Transverse colon (tissue), 4 donors: Measurements from ENCODE around the gene EML4. TPM values are rescaled to one million over a fixed set of nuclear protein-coding genes. Genes with fewer than 3 reads are reported as not detected.

Experiments used
- DNase-seq: peaks from one replicate; pipeline ENCODE4 v3.0.0-alpha.2; 2019
- H3K27ac ChIP-seq, 4 donors: fragments of 200-600 bp; sonication (generic); 2 replicates each; pipeline ENCODE4 v1.5.1; 2016 to 2018; ENCODE audit warnings: inconsistent platforms in 4 of 4
- H3K27me3 ChIP-seq: fragments of 200-600 bp; sonication (generic); 2 replicates; pipeline ENCODE4 v1.5.1; 2017; ENCODE audit warnings: inconsistent platforms
- H3K36me3 ChIP-seq, 4 donors: fragments of 200-600 bp; sonication (generic); 2 replicates each; pipeline ENCODE4 v1.5.1; 2017 to 2019; ENCODE audit warnings: inconsistent platforms in 4 of 4
- H3K4me1 ChIP-seq, 4 donors: fragments of 200-600 bp; sonication (generic); 2 replicates each; pipeline ENCODE4 v1.5.1; 2017 to 2020; ENCODE audit warnings: inconsistent platforms in 4 of 4
- H3K4me3 ChIP-seq, 4 donors: fragments of 200-600 bp; sonication (generic); 1 replicate in 1 of 4; 2 replicates in 3 of 4; pipeline versions ENCODE4 v1.5.1 to v1.6.1; 2017 to 2019; ENCODE audit warnings: inconsistent platforms in 4 of 4
- H3K9me3 ChIP-seq, 2 donors: fragments of 200-600 bp; sonication (generic); 2 replicates each; pipeline ENCODE4 v1.5.1; 2017 to 2019; ENCODE audit warnings: inconsistent platforms in 2 of 2
- EP300 ChIP-seq: sonication (generic); formaldehyde crosslinking; IDR thresholded peaks from one replicate; pipeline ENCODE4 v1.6.1; 2017; ENCODE audit warnings: antibody characterized with exemption, low read depth
- POLR2A ChIP-seq: fragments of 450-650 bp; IDR thresholded peaks from one replicate; pipeline ENCODE4 v1.6.1; 2016; ENCODE audit warnings: antibody characterized with exemption, mild to moderate bottlenecking, moderate library complexity
- POLR2AphosphoS5 ChIP-seq, 3 donors: sonication (generic); formaldehyde crosslinking; IDR thresholded peaks; one replicate each; pipeline ENCODE4 v1.6.1; 2016; ENCODE audit warnings: antibody characterized with exemption in 3 of 3
- WGBS, 2 donors: methylation state at CpG; one replicate each; pipeline ENCODE4 v1.1.5; 2018; ENCODE audit warnings: low coverage in 1 of 2; 5-methylcytosine and 5-hydroxymethylcytosine counted together
- in situ Hi-C, 4 donors: fragments of 200-750 bp; cut with MboI; loops; one replicate each; pipeline versions ENCODE4 v1.15.0 to v1.15.1; 2017; ENCODE audit warnings: low sequenced_read_pairs in 3 of 4, low pct_ligation_motif_present in 1 of 4, low pct_unique_long_range_greater_than_20kb in 1 of 4
- intact Hi-C: fragments of 100-400 bp; cut with DNase I; formaldehyde crosslinking; loops from one replicate; pipeline ENCODE4 v1.15.1; 2023; ENCODE audit warnings: low total_unique reads
- total RNA-seq, 4 donors: library from RNA; depleted of rRNA; stranded (reverse); fragments of >200 nt; gene quantifications; one replicate each; pipeline ENCODE4 v1.1.0, GENCODE V29; 2016
- TF ChIP-seq, protein P1 (sequence below), 5 experiments: fragments of 200-600 bp in 3 of 5; fragments of 450-650 bp in 2 of 5; sonication (generic) in 3 of 5; IDR thresholded peaks; 1 replicate in 2 of 5; 2 replicates in 3 of 5; pipeline ENCODE4 v1.5.1; 2016 to 2017; ENCODE audit warnings: antibody characterized with exemption in 5 of 5, inconsistent platforms in 3 of 5, mild to moderate bottlenecking in 2 of 5, moderate library complexity in 1 of 5

The EML4 gene
- total RNA-seq, 4 donors from 2014 or later: 49.7 to 91.5 (median 67.5) TPM

GRCh38 chr2:42298996-42299754 lies 130.0 kb downstream of the EML4 start:
- H3K36me3 ChIP-seq: peaks cover 0 to 32% (median 13%) of the 10 kb centered on the region in 4 donors
- no peaks in the 10 kb centered on the region for H3K27me3 ChIP-seq
- H3K4me3 ChIP-seq: no peak overlapping the region
- in situ Hi-C loops (no loop called here), intact Hi-C loops (no loop called here)
- no peak for TF ChIP-seq POLR2AphosphoS5 (IDR thresholded peaks at IDR 0.05)
- TF ChIP-seq POLR2A: no peak
- TF ChIP-seq, protein P1, sequence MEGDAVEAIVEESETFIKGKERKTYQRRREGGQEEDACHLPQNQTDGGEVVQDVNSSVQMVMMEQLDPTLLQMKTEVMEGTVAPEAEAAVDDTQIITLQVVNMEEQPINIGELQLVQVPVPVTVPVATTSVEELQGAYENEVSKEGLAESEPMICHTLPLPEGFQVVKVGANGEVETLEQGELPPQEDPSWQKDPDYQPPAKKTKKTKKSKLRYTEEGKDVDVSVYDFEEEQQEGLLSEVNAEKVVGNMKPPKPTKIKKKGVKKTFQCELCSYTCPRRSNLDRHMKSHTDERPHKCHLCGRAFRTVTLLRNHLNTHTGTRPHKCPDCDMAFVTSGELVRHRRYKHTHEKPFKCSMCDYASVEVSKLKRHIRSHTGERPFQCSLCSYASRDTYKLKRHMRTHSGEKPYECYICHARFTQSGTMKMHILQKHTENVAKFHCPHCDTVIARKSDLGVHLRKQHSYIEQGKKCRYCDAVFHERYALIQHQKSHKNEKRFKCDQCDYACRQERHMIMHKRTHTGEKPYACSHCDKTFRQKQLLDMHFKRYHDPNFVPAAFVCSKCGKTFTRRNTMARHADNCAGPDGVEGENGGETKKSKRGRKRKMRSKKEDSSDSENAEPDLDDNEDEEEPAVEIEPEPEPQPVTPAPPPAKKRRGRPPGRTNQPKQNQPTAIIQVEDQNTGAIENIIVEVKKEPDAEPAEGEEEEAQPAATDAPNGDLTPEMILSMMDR (IDR thresholded peaks at IDR 0.05): no peak
- no peak for TF ChIP-seq EP300
- WGBS, 2 donors: 94 to 100% methylated on average over 2 to 3 of the region's 3 CpGs
- H3K9me3 ChIP-seq: no peaks in the 10 kb centered on the region
- no peak for DNase-seq
- H3K27ac ChIP-seq: no peak overlapping the region
- H3K4me1 ChIP-seq: peaks cover 0 to 16% (median 0%) of the 10 kb centered on the region in 4 donors

DNA sequence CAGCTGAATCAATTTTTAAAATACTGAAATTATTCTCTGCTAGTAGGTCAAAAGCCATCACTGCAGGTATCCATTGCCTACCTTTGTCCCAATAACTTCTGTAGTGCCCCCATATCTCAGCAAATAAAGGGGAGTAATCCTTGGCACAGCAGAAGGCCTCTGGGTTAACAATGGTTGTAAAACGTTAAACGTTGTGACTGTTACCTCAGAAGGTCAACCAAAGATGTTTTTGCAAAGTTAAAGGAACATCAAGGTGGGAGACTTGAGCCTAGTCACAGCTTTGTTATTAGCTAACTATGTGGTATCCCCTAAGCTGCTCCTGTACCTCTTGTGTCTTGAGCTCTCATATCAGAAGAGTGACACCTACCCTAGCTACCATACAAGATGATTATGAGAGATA lies 131.4 kb downstream of the EML4 start:
- DNase-seq: no peak
- Histone ChIP-seq H3K36me3 (peaks cover 0 to 39% (median 11%) of the 10 kb centered on the region in 4 donors), H3K27ac (no peak overlapping the region), H3K4me1 (peaks cover 0 to 16% (median 0%) of the 10 kb centered on the region in 4 donors), H3K27me3 (no peaks in the 10 kb centered on the region), H3K4me3 (no peak overlapping the region), H3K9me3 (no peaks in the 10 kb centered on the region)
- in situ Hi-C loops (no loop called here), intact Hi-C loops (no loop called here)
- WGBS, 2 donors: 55 to 75% methylated on average over 2 of the region's 2 CpGs
- TF ChIP-seq POLR2A (no peak), POLR2AphosphoS5 (IDR thresholded peaks at IDR 0.05) (no peak), EP300 (no peak)
- TF ChIP-seq, protein P1 (IDR thresholded peaks at IDR 0.05): no peak

GRCh38 chr2:42303252-42303651 lies 134.1 kb downstream of the EML4 start:
- TF ChIP-seq, protein P1 (IDR thresholded peaks at IDR 0.05): no peak
- TF ChIP-seq POLR2AphosphoS5 (IDR thresholded peaks at IDR 0.05) (no peak), EP300 (no peak), POLR2A (no peak)
- no peaks in the 10 kb centered on the region for H3K27me3 ChIP-seq
- DNase-seq: no peak
- H3K27ac ChIP-seq: no peak overlapping the region
- no peak overlapping the region for H3K4me3 ChIP-seq
- H3K9me3 ChIP-seq: no peaks in the 10 kb centered on the region
- in situ Hi-C loops (no loop called here), intact Hi-C loops (no loop called here)
- H3K36me3 ChIP-seq: peaks cover 0 to 39% (median 7%) of the 10 kb centered on the region in 4 donors
- WGBS, 2 donors: 83 to 92% methylated on average over 3 of the region's 3 CpGs
- peaks cover 0 to 5% (median 0%) of the 10 kb centered on the region in 4 donors for H3K4me1 ChIP-seq

DNA sequence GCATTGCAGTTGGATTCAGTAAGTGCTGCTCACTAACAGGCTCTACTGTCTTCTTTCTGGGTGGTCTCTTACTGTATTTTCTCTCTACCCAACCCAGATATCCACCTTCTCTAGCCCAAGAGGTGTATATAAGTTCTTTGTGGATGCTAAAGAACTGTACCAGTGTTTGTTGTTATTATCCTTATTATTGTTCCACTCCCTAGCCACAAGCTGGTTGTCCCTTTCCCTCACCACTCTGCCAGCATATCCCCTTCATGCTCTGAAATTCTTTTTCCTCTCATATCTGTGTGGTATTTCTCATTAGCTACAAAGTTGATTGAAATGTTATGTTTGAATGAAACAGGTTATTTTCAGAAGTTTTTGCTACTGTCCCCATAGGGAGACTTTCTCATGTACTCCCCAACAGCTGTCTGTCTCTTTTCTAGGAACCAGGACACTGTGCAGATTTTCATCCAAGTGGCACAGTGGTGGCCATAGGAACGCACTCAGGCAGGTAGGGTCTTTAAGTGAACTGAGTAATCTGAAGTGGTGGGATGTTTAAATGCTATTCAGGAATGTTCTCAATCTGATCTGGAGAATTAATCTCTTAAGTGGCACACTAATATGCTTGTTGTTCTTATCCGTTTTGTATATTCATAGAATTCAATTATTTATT lies 135.0 kb downstream of the EML4 start:
- no peak for DNase-seq
- in situ Hi-C loops (no loop called here), intact Hi-C loops (no loop called here)
- no peaks in the 10 kb centered on the region for H3K9me3 ChIP-seq
- H3K27ac ChIP-seq: no peak overlapping the region
- H3K27me3 ChIP-seq: no peaks in the 10 kb centered on the region
- peaks cover 0 to 35% (median 7%) of the 10 kb centered on the region in 4 donors for H3K36me3 ChIP-seq
- TF ChIP-seq EP300 (no peak), POLR2AphosphoS5 (IDR thresholded peaks at IDR 0.05) (no peak), POLR2A (no peak)
- TF ChIP-seq, protein P1 (IDR thresholded peaks at IDR 0.05): no peak
- 98 to 100% methylated on average over 1 to 2 of the region's 2 CpGs for WGBS, 2 donors
- no peak overlapping the region for H3K4me3 ChIP-seq
- H3K4me1 ChIP-seq: no peaks in the 10 kb centered on the region
